KMS-11 (cell line): Measurements from ENCODE around the gene MXI1.

Source experiments
- H2AFZ ChIP-seq: fragments of 200-600 bp; sonication (generic); 2 replicates; pipeline ENCODE4 v1.6.1; 2016; ENCODE audit warnings: antibody characterized with exemption, mixed run types, low read depth
- H3K27ac ChIP-seq: fragments of 200-600 bp; sonication (generic); 2 replicates; pipeline ENCODE4 v1.6.1; 2016; ENCODE audit warnings: mild to moderate bottlenecking, mixed run types
- H3K27me3 ChIP-seq: fragments of 200-600 bp; sonication (generic); 2 replicates; pipeline ENCODE4 v1.6.1; 2017; ENCODE audit warnings: mild to moderate bottlenecking, low read depth, mixed run types, moderate library complexity; ENCODE audit not compliant: insufficient read depth
- H3K36me3 ChIP-seq: fragments of 200-600 bp; sonication (generic); 2 replicates; pipeline ENCODE4 v1.6.1; 2017; ENCODE audit warnings: mild to moderate bottlenecking, mixed run types; ENCODE audit not compliant: insufficient read depth
- H3K4me1 ChIP-seq: fragments of 200-600 bp; sonication (generic); 2 replicates; pipeline ENCODE4 v1.6.1; 2016; ENCODE audit warnings: mild to moderate bottlenecking, low read depth, mixed run types; ENCODE audit not compliant: poor library complexity, severe bottlenecking
- H3K4me2 ChIP-seq: fragments of 200-600 bp; sonication (generic); 2 replicates; pipeline ENCODE4 v1.7.0; 2016; ENCODE audit warnings: mild to moderate bottlenecking, mixed run types
- H3K4me3 ChIP-seq: fragments of 200-600 bp; sonication (generic); IDR thresholded peaks from 2 replicates; pipeline ENCODE4 v1.6.1; 2017; ENCODE audit warnings: low read depth, low read length, mixed read lengths; ENCODE audit not compliant: insufficient read depth
- H3K79me2 ChIP-seq: fragments of 200-600 bp; sonication (generic); 2 replicates; pipeline ENCODE4 v1.6.1; 2016; ENCODE audit warnings: low read depth, mixed run types; ENCODE audit not compliant: insufficient read depth
- H3K9ac ChIP-seq: fragments of 200-600 bp; sonication (generic); 2 replicates; pipeline ENCODE4 v1.6.1; 2016; ENCODE audit warnings: mild to moderate bottlenecking, mixed run types
- H4K20me1 ChIP-seq: fragments of 200-600 bp; sonication (generic); 2 replicates; pipeline ENCODE4 v1.6.1; 2016; ENCODE audit warnings: mild to moderate bottlenecking, mixed run types; ENCODE audit not compliant: insufficient read depth
- CTCF ChIP-seq: fragments of 200-600 bp; sonication (generic); conservative IDR thresholded peaks from 2 replicates; pipeline ENCODE4 v1.6.1; 2017; ENCODE audit warnings: low read depth, mild to moderate bottlenecking, antibody characterized with exemption, low read length, moderate library complexity, mixed read lengths

Gene MXI1

GRCh38 chr10:110208614-110209453 is 1.4 kb downstream of the MXI1 start:
- H3K4me3 ChIP-seq, result no peak overlapping the region
- H3K27me3 ChIP-seq, result no peaks in the 10 kb centered on the region
- H3K36me3 ChIP-seq, result no peaks in the 10 kb centered on the region
- peak overlapping the region; percentile 99 for H3K27ac ChIP-seq
- peaks cover 34% of the 10 kb centered on the region for H3K4me1 ChIP-seq
- H4K20me1 ChIP-seq, result no peaks in the 10 kb centered on the region
- no peak for TF ChIP-seq CTCF
- peak overlapping the region; percentile 66 for H3K4me2 ChIP-seq
- H3K79me2 ChIP-seq, result peaks cover 49% of the 10 kb centered on the region
- peak overlapping the region; percentile 31; the same call in 1 of the 2 replicates for H2AFZ ChIP-seq
- H3K9ac ChIP-seq, result peak overlapping the region; percentile 100

GRCh38 chr10:110209454-110209925 is 2.1 kb downstream of the MXI1 start:
- H3K4me2 ChIP-seq, result peak overlapping the region; percentile 45
- H3K79me2 ChIP-seq, result peaks cover 53% of the 10 kb centered on the region
- H3K36me3 ChIP-seq, result no peaks in the 10 kb centered on the region
- peak overlapping the region; percentile 99 for H3K27ac ChIP-seq
- TF ChIP-seq CTCF, result no peak
- peaks cover 40% of the 10 kb centered on the region for H3K4me1 ChIP-seq
- H3K9ac ChIP-seq, result peak overlapping the region; percentile 100
- no peaks in the 10 kb centered on the region for H3K27me3 ChIP-seq
- H4K20me1 ChIP-seq, result no peaks in the 10 kb centered on the region
- no peak overlapping the region for H3K4me3 ChIP-seq
- peak overlapping the region; percentile 31; the same call in 1 of the 2 replicates for H2AFZ ChIP-seq

GRCh38 chr10:110209926-110210673 is 2.7 kb downstream of the MXI1 start:
- peaks cover 55% of the 10 kb centered on the region for H3K79me2 ChIP-seq
- H3K4me2 ChIP-seq, result peak overlapping the region; percentile 95
- H3K27me3 ChIP-seq, result no peaks in the 10 kb centered on the region
- peak overlapping the region; percentile 100 for H3K9ac ChIP-seq
- no peak for TF ChIP-seq CTCF
- no peak overlapping the region for H3K4me3 ChIP-seq
- H3K4me1 ChIP-seq, result peaks cover 47% of the 10 kb centered on the region
- no peaks in the 10 kb centered on the region for H3K36me3 ChIP-seq
- no peak overlapping the region for H2AFZ ChIP-seq
- no peaks in the 10 kb centered on the region for H4K20me1 ChIP-seq
- H3K27ac ChIP-seq, result peak overlapping the region; percentile 99

GRCh38 chr10:110210674-110211464 is 3.5 kb downstream of the MXI1 start:
- peak overlapping the region; percentile 10; the same call in 1 of the 2 replicates for H2AFZ ChIP-seq
- no peaks in the 10 kb centered on the region for H3K27me3 ChIP-seq
- H3K9ac ChIP-seq, result peak overlapping the region; percentile 100
- H3K27ac ChIP-seq, result peak overlapping the region; percentile 99
- no peaks in the 10 kb centered on the region for H4K20me1 ChIP-seq
- TF ChIP-seq CTCF, result no peak
- no peaks in the 10 kb centered on the region for H3K36me3 ChIP-seq
- peaks cover 54% of the 10 kb centered on the region for H3K4me1 ChIP-seq
- H3K79me2 ChIP-seq, result peaks cover 62% of the 10 kb centered on the region
- H3K4me3 ChIP-seq, result no peak overlapping the region
- peak overlapping the region; percentile 95 for H3K4me2 ChIP-seq
